ENCODE measurements around the gene NDUFB10.

Gene NDUFB10

GRCh38 chr16:2004795-2005517 is 45.6 kb downstream of the NDUFB10 start:
- DNase-seq = no peak

- DNase-seq = no peak
Observed at GRCh38 chr16:2005646-2006045, 46.3 kb downstream of the NDUFB10 start.

GRCh38 chr16:2006317-2006716 is 47.0 kb downstream of the NDUFB10 start:
- no peak for DNase-seq

GRCh38 chr16:2007081-2007836 is 47.9 kb downstream of the NDUFB10 start:
- DNase-seq = no peak

- DNase-seq = peak; percentile 45
Observed at GRCh38 chr16:2008009-2008526, 48.7 kb downstream of the NDUFB10 start.

- DNase-seq = peak; percentile 31
Observed at GRCh38 chr16:2008631-2009163, 49.4 kb downstream of the NDUFB10 start.

- DNase-seq = peak; percentile 40
Observed at GRCh38 chr16:2009164-2009711, 49.9 kb downstream of the NDUFB10 start.

GRCh38 chr16:2009791-2010510 is 50.6 kb downstream of the NDUFB10 start, which contains the start of gene ZNF598:
Gene ZNF598 (minus strand): TSS chr16:2009821.
- peak; percentile 92 for DNase-seq
